Peyer's patch (tissue), 4 donors: ENCODE data around the gene RNH1.

Experiments used
- POLR2A ChIP-seq, 2 donors: fragments of 450-650 bp; IDR thresholded peaks; one replicate each; pipeline ENCODE4 v1.5.1; 2017; ENCODE audit warnings: antibody characterized with exemption in 2 of 2, mild to moderate bottlenecking in 2 of 2, moderate library complexity in 2 of 2
- TF ChIP-seq, protein P1 (sequence below), 6 experiments: fragments of 450-650 bp in 4 of 6; fragments of 200-600 bp in 2 of 6; sonication (generic) in 1 of 6; IDR thresholded peaks; one replicate each; pipeline ENCODE4 v1.5.1; 2017 to 2019; ENCODE audit warnings: antibody characterized with exemption in 6 of 6, mild to moderate bottlenecking in 3 of 6, moderate library complexity in 1 of 6

- TF ChIP-seq POLR2A (IDR thresholded peaks at IDR 0.05): no peak
- TF ChIP-seq, protein P1, sequence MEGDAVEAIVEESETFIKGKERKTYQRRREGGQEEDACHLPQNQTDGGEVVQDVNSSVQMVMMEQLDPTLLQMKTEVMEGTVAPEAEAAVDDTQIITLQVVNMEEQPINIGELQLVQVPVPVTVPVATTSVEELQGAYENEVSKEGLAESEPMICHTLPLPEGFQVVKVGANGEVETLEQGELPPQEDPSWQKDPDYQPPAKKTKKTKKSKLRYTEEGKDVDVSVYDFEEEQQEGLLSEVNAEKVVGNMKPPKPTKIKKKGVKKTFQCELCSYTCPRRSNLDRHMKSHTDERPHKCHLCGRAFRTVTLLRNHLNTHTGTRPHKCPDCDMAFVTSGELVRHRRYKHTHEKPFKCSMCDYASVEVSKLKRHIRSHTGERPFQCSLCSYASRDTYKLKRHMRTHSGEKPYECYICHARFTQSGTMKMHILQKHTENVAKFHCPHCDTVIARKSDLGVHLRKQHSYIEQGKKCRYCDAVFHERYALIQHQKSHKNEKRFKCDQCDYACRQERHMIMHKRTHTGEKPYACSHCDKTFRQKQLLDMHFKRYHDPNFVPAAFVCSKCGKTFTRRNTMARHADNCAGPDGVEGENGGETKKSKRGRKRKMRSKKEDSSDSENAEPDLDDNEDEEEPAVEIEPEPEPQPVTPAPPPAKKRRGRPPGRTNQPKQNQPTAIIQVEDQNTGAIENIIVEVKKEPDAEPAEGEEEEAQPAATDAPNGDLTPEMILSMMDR (IDR thresholded peaks at IDR 0.05): no peak
Observed at GRCh38 chr11:472816-473215, 34.2 kb downstream of the RNH1 start.
